Measurements from ENCODE around the gene DUS3L.

DNA sequence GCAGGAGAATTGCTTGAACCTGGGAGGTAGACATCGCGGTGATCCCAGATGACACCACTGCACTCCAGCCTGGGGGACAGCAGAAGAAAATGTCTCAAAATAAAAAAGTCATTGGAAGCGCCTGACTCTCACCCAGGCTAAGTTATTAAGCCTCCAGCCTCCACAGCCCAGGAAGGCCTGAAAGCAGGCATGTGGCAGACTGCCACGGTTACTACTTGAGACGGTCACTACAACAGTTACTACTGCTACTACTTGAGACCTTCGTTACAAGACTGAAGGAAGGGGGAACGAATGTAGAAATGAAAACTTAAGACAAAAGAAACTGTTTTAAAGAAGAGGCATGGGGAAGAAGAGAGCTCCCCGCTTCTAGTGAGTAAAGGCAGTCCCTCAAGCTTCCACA lies 16.0 kb downstream of the DUS3L start:
- TF ChIP-seq POLR2A (IDR thresholded peaks at IDR 0.05; ENCODE audit: low read depth, low read length) (no peak), EZH2 (IDR thresholded peaks at IDR 0.05; ENCODE audit: borderline replicate concordance, low read depth, low read length, severe bottlenecking) (no peak), FOS (IDR thresholded peaks at IDR 0.05; ENCODE audit: borderline replicate concordance, insufficient read depth, low read length) (no peak), POLR2AphosphoS5 (IDR thresholded peaks at IDR 0.05; ENCODE audit: insufficient read depth, low read depth, low read length) (no peak)
- TF ChIP-seq, protein P1, sequence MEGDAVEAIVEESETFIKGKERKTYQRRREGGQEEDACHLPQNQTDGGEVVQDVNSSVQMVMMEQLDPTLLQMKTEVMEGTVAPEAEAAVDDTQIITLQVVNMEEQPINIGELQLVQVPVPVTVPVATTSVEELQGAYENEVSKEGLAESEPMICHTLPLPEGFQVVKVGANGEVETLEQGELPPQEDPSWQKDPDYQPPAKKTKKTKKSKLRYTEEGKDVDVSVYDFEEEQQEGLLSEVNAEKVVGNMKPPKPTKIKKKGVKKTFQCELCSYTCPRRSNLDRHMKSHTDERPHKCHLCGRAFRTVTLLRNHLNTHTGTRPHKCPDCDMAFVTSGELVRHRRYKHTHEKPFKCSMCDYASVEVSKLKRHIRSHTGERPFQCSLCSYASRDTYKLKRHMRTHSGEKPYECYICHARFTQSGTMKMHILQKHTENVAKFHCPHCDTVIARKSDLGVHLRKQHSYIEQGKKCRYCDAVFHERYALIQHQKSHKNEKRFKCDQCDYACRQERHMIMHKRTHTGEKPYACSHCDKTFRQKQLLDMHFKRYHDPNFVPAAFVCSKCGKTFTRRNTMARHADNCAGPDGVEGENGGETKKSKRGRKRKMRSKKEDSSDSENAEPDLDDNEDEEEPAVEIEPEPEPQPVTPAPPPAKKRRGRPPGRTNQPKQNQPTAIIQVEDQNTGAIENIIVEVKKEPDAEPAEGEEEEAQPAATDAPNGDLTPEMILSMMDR (IDR thresholded peaks at IDR 0.05; ENCODE audit: extremely low read depth in 1 of 2, insufficient read depth in 1 of 2, low read depth in 1 of 2, low read length in 2 of 2): no peak

Data from endothelial cell of umbilical vein (primary cell).